Measurements from ENCODE around the gene ATP5MC2. TPM values are rescaled to one million over a fixed set of nuclear protein-coding genes. Genes with fewer than 3 reads are reported as not detected.

The ATP5MC2 gene
- polyA plus RNA-seq, 3 donors, result 498 to 587 (median 522) TPM

- no peak overlapping the region for H3K27ac Mint-ChIP-seq
- no peak for TF ChIP-seq CTCF (IDR thresholded peaks at IDR 0.05)
- H3K27me3 ChIP-seq (ENCODE audit: control insufficient read depth in 2 of 2, insufficient read depth in 2 of 2, low read length in 2 of 2), result peaks cover 10 to 16% of the 10 kb centered on the region in 2 donors
- H3K27me3 Mint-ChIP-seq (ENCODE audit: low read depth in 3 of 3), result peaks cover 25 to 34% (median 30%) of the 10 kb centered on the region in 3 donors
- WGBS (ENCODE audit: insufficient coverage), result 88% methylated on average over 5 of the region's 6 CpGs
- no peak overlapping the region for H3K9ac ChIP-seq (ENCODE audit: insufficient read depth, low read length, poor library complexity, severe bottlenecking)
- peaks cover 36 to 38% of the 10 kb centered on the region in 2 donors for H3K36me3 Mint-ChIP-seq
- no peak overlapping the region for H3K4me3 Mint-ChIP-seq
- no peaks in the 10 kb centered on the region for H3K9me3 Mint-ChIP-seq
- no peaks in the 10 kb centered on the region for H3K4me1 ChIP-seq (ENCODE audit: control insufficient read depth in 1 of 2, insufficient read depth in 2 of 2, low read length in 2 of 2)
- H3K4me3 ChIP-seq (replicated peaks in 1 of 3; ENCODE audit: low read depth in 2 of 3, low read length in 3 of 3), result no peak overlapping the region
- no peak overlapping the region for H2AFZ ChIP-seq (ENCODE audit: insufficient read depth, low read depth, low read length, poor library complexity, severe bottlenecking)
- no peaks in the 10 kb centered on the region for H3K79me2 ChIP-seq (ENCODE audit: insufficient read depth, low read length)
- no peak overlapping the region for H3K4me2 ChIP-seq (replicated peaks; ENCODE audit: extremely low read depth, low read length, poor library complexity, severe bottlenecking)
- H4K20me1 ChIP-seq (ENCODE audit: insufficient read depth, low read length), result no peaks in the 10 kb centered on the region
- DNase-seq, result no peak
- H3K9me3 ChIP-seq (replicated peaks in 1 of 2; ENCODE audit: control insufficient read depth in 1 of 2, insufficient read depth in 1 of 2, low read length in 2 of 2), result no peaks in the 10 kb centered on the region
- H3K27ac ChIP-seq (ENCODE audit: low read depth in 1 of 2, low read length in 2 of 2), result no peak overlapping the region
- intact Hi-C loops (cut with micrococcal nuclease), result no loop called here
- peaks cover 26 to 39% of the 10 kb centered on the region in 2 donors for H3K36me3 ChIP-seq (replicated peaks in 1 of 2; ENCODE audit: control insufficient read depth in 1 of 2, insufficient read depth in 2 of 2, low read length in 2 of 2)
- peaks cover 2% of the 10 kb centered on the region for H3K4me1 Mint-ChIP-seq
These were observed 34.2 kb upstream of the ATP5MC2 start for GRCh38 chr12:53710091-53710490.

GRCh38 chr12:53709671-53710070, 33.8 kb upstream of the ATP5MC2 start:
- H3K27ac ChIP-seq (ENCODE audit: low read depth in 1 of 2, low read length in 2 of 2), result no peak overlapping the region
- peaks cover 2% of the 10 kb centered on the region for H3K4me1 Mint-ChIP-seq
- intact Hi-C loops (cut with micrococcal nuclease), result loop anchor here in 1 of 2 donors (10.0 kb wide), 1 partner anchor 495 kb away; no protein-coding TSS in a partner anchor
- H3K79me2 ChIP-seq (ENCODE audit: insufficient read depth, low read length), result no peaks in the 10 kb centered on the region
- no peaks in the 10 kb centered on the region for H3K4me1 ChIP-seq (ENCODE audit: control insufficient read depth in 1 of 2, insufficient read depth in 2 of 2, low read length in 2 of 2)
- no peak overlapping the region for H3K4me2 ChIP-seq (replicated peaks; ENCODE audit: extremely low read depth, low read length, poor library complexity, severe bottlenecking)
- peaks cover 22 to 35% of the 10 kb centered on the region in 2 donors for H3K36me3 ChIP-seq (replicated peaks in 1 of 2; ENCODE audit: control insufficient read depth in 1 of 2, insufficient read depth in 2 of 2, low read length in 2 of 2)
- H3K9me3 Mint-ChIP-seq, result no peaks in the 10 kb centered on the region
- no peak for TF ChIP-seq CTCF (IDR thresholded peaks at IDR 0.05)
- H4K20me1 ChIP-seq (ENCODE audit: insufficient read depth, low read length), result no peaks in the 10 kb centered on the region
- H3K36me3 Mint-ChIP-seq, result peaks cover 31 to 34% of the 10 kb centered on the region in 2 donors
- no CpG with 5 or more reads among the region's 4 CpGs for WGBS (ENCODE audit: insufficient coverage)
- no peaks in the 10 kb centered on the region for H3K9me3 ChIP-seq (replicated peaks in 1 of 2; ENCODE audit: control insufficient read depth in 1 of 2, insufficient read depth in 1 of 2, low read length in 2 of 2)
- no peak overlapping the region for H3K4me3 Mint-ChIP-seq
- H2AFZ ChIP-seq (ENCODE audit: insufficient read depth, low read depth, low read length, poor library complexity, severe bottlenecking), result no peak overlapping the region
- H3K9ac ChIP-seq (ENCODE audit: insufficient read depth, low read length, poor library complexity, severe bottlenecking), result no peak overlapping the region
- no peak for DNase-seq
- H3K27me3 ChIP-seq (ENCODE audit: control insufficient read depth in 2 of 2, insufficient read depth in 2 of 2, low read length in 2 of 2), result peaks cover 10 to 17% of the 10 kb centered on the region in 2 donors
- peaks cover 29 to 38% (median 34%) of the 10 kb centered on the region in 3 donors for H3K27me3 Mint-ChIP-seq (ENCODE audit: low read depth in 3 of 3)
- H3K4me3 ChIP-seq (replicated peaks in 1 of 3; ENCODE audit: low read depth in 2 of 3, low read length in 3 of 3), result no peak overlapping the region
- H3K27ac Mint-ChIP-seq, result no peak overlapping the region

Data from CD14-positive monocyte (primary cell).